Stimulated activated naive B cell treated with anti-CD40 and anti-IgM and Interleukin-4, amounts not matched to agents 10 μg/mL and 1 μg/mL and 100 μg/mL, for 72 hours (primary cell): ENCODE measurements around the gene CRACR2A.

Experiments
- ATAC-seq, 2 donors: fragments of 150-1000 bp; cut with Tn5 transposase; replicated peaks; 2 replicates each; pipeline ENCODE4 v1.10.0; 2021; ENCODE audit warnings: moderate library complexity in 1 of 2
- DNase-seq: peaks from one replicate; pipeline ENCODE4 v3.0.0; 2021
- H3K27ac Mint-ChIP-seq: one replicate; pipeline ENCODE4 v1.8.0; 2022; ENCODE audit warnings: mild to moderate bottlenecking, mixed read lengths
- H3K27me3 Mint-ChIP-seq, 2 donors: one replicate each; pipeline ENCODE4 v1.8.0; 2022; ENCODE audit warnings: mixed read lengths in 2 of 2
- H3K36me3 Mint-ChIP-seq, 2 donors: one replicate each; pipeline ENCODE4 v1.8.0; 2022; ENCODE audit warnings: mixed read lengths in 2 of 2, mild to moderate bottlenecking in 1 of 2
- H3K4me1 Mint-ChIP-seq, 2 donors: one replicate each; pipeline ENCODE4 v1.8.0; 2022; ENCODE audit warnings: mixed read lengths in 2 of 2, mild to moderate bottlenecking in 1 of 2
- H3K4me3 Mint-ChIP-seq, 2 donors: one replicate each; pipeline ENCODE4 v1.8.0; 2022; ENCODE audit warnings: mild to moderate bottlenecking in 2 of 2, mixed read lengths in 2 of 2, moderate library complexity in 1 of 2
- H3K9me3 Mint-ChIP-seq, 2 donors: one replicate each; pipeline ENCODE4 v1.8.0; 2022; ENCODE audit warnings: mixed read lengths in 2 of 2, mild to moderate bottlenecking in 1 of 2

The CRACR2A gene

GRCh38 chr12:3672113-3672509 is 80.8 kb downstream of the CRACR2A start:
- H3K4me1 Mint-ChIP-seq: no peaks in the 10 kb centered on the region
- H3K36me3 Mint-ChIP-seq: peaks cover 27 to 52% of the 10 kb centered on the region in 2 donors
- H3K4me3 Mint-ChIP-seq: no peak overlapping the region
- DNase-seq: no peak
- H3K27me3 Mint-ChIP-seq: no peaks in the 10 kb centered on the region
- ATAC-seq: no peak
- no peaks in the 10 kb centered on the region for H3K9me3 Mint-ChIP-seq
- no peak overlapping the region for H3K27ac Mint-ChIP-seq

GRCh38 chr12:3671330-3672112 is 81.4 kb downstream of the CRACR2A start:
- Mint-ChIP-seq H3K4me1 (no peaks in the 10 kb centered on the region), H3K27me3 (no peaks in the 10 kb centered on the region), H3K4me3 (no peak overlapping the region), H3K27ac (no peak overlapping the region), H3K36me3 (peaks cover 27 to 52% of the 10 kb centered on the region in 2 donors), H3K9me3 (no peaks in the 10 kb centered on the region)
- DNase-seq (no peak), ATAC-seq (no peak)

- Mint-ChIP-seq H3K36me3 (peaks cover 31 to 55% of the 10 kb centered on the region in 2 donors), H3K4me1 (no peaks in the 10 kb centered on the region), H3K27me3 (no peaks in the 10 kb centered on the region), H3K9me3 (no peaks in the 10 kb centered on the region), H3K4me3 (no peak overlapping the region), H3K27ac (no peak overlapping the region)
- no peak for DNase-seq
- no peak for ATAC-seq
These were observed 82.8 kb downstream of the CRACR2A start for GRCh38 chr12:3670083-3670620.

GRCh38 chr12:3669594-3669993 is 83.3 kb downstream of the CRACR2A start:
- H3K27me3 Mint-ChIP-seq: no peaks in the 10 kb centered on the region
- no peak for DNase-seq
- no peaks in the 10 kb centered on the region for H3K9me3 Mint-ChIP-seq
- no peaks in the 10 kb centered on the region for H3K4me1 Mint-ChIP-seq
- no peak overlapping the region for H3K27ac Mint-ChIP-seq
- ATAC-seq: no peak
- no peak overlapping the region for H3K4me3 Mint-ChIP-seq
- peaks cover 36 to 61% of the 10 kb centered on the region in 2 donors for H3K36me3 Mint-ChIP-seq

GRCh38 chr12:3668479-3669165 is 84.3 kb downstream of the CRACR2A start:
- DNase-seq: no peak
- no peaks in the 10 kb centered on the region for H3K4me1 Mint-ChIP-seq
- H3K27ac Mint-ChIP-seq: no peak overlapping the region
- no peak for ATAC-seq
- no peaks in the 10 kb centered on the region for H3K27me3 Mint-ChIP-seq
- no peaks in the 10 kb centered on the region for H3K9me3 Mint-ChIP-seq
- H3K4me3 Mint-ChIP-seq: no peak overlapping the region
- peaks cover 36 to 60% of the 10 kb centered on the region in 2 donors for H3K36me3 Mint-ChIP-seq

- no peaks in the 10 kb centered on the region for H3K27me3 Mint-ChIP-seq
- H3K4me3 Mint-ChIP-seq: no peak overlapping the region
- H3K4me1 Mint-ChIP-seq: no peaks in the 10 kb centered on the region
- H3K9me3 Mint-ChIP-seq: no peaks in the 10 kb centered on the region
- no peak for DNase-seq
- peaks cover 36 to 60% of the 10 kb centered on the region in 2 donors for H3K36me3 Mint-ChIP-seq
- H3K27ac Mint-ChIP-seq: no peak overlapping the region
- no peak for ATAC-seq
These were observed 85.4 kb downstream of the CRACR2A start for GRCh38 chr12:3667485-3667884.

GRCh38 chr12:3666441-3666840 is 86.5 kb downstream of the CRACR2A start:
- H3K4me3 Mint-ChIP-seq: no peak overlapping the region
- DNase-seq: no peak
- no peaks in the 10 kb centered on the region for H3K4me1 Mint-ChIP-seq
- H3K9me3 Mint-ChIP-seq: no peaks in the 10 kb centered on the region
- H3K36me3 Mint-ChIP-seq: peaks cover 38 to 64% of the 10 kb centered on the region in 2 donors
- no peak for ATAC-seq
- no peaks in the 10 kb centered on the region for H3K27me3 Mint-ChIP-seq
- no peak overlapping the region for H3K27ac Mint-ChIP-seq

GRCh38 chr12:3662521-3662921 is 90.4 kb downstream of the CRACR2A start:
- peaks cover 42 to 73% of the 10 kb centered on the region in 2 donors for H3K36me3 Mint-ChIP-seq
- no peak for ATAC-seq
- H3K4me1 Mint-ChIP-seq: no peaks in the 10 kb centered on the region
- DNase-seq: no peak
- H3K4me3 Mint-ChIP-seq: no peak overlapping the region
- no peak overlapping the region for H3K27ac Mint-ChIP-seq
- no peaks in the 10 kb centered on the region for H3K27me3 Mint-ChIP-seq
- no peaks in the 10 kb centered on the region for H3K9me3 Mint-ChIP-seq

GRCh38 chr12:3661028-3661427 is 91.9 kb downstream of the CRACR2A start:
- H3K9me3 Mint-ChIP-seq: no peaks in the 10 kb centered on the region
- no peaks in the 10 kb centered on the region for H3K4me1 Mint-ChIP-seq
- H3K27ac Mint-ChIP-seq: no peak overlapping the region
- H3K4me3 Mint-ChIP-seq: no peak overlapping the region
- H3K27me3 Mint-ChIP-seq: no peaks in the 10 kb centered on the region
- no peak for ATAC-seq
- no peak for DNase-seq
- H3K36me3 Mint-ChIP-seq: peaks cover 38 to 68% of the 10 kb centered on the region in 2 donors

GRCh38 chr12:3658327-3659163 is 94.4 kb downstream of the CRACR2A start:
- Mint-ChIP-seq H3K27me3 (no peaks in the 10 kb centered on the region), H3K4me1 (no peaks in the 10 kb centered on the region), H3K36me3 (peaks cover 30 to 71% of the 10 kb centered on the region in 2 donors), H3K4me3 (no peak overlapping the region), H3K27ac (no peak overlapping the region), H3K9me3 (no peaks in the 10 kb centered on the region)
- DNase-seq (no peak), ATAC-seq (no peak)

- Mint-ChIP-seq H3K27ac (no peak overlapping the region), H3K36me3 (peaks cover 32 to 72% of the 10 kb centered on the region in 2 donors), H3K9me3 (no peaks in the 10 kb centered on the region), H3K4me1 (no peaks in the 10 kb centered on the region), H3K4me3 (no peak overlapping the region), H3K27me3 (no peaks in the 10 kb centered on the region)
- no peak for DNase-seq
- ATAC-seq: no peak
These were observed 95.8 kb downstream of the CRACR2A start for GRCh38 chr12:3656946-3657622.

GRCh38 chr12:3655328-3655900 is 97.5 kb downstream of the CRACR2A start:
- peaks cover 32 to 77% of the 10 kb centered on the region in 2 donors for H3K36me3 Mint-ChIP-seq
- no peaks in the 10 kb centered on the region for H3K27me3 Mint-ChIP-seq
- no peak overlapping the region for H3K4me3 Mint-ChIP-seq
- DNase-seq (no peak), ATAC-seq (peak in 1 of 2 donors; percentile 42)
- H3K4me1 Mint-ChIP-seq: no peaks in the 10 kb centered on the region
- H3K9me3 Mint-ChIP-seq: no peaks in the 10 kb centered on the region
- H3K27ac Mint-ChIP-seq: no peak overlapping the region

GRCh38 chr12:3651585-3652424 is 101.1 kb downstream of the CRACR2A start:
- H3K36me3 Mint-ChIP-seq: peaks cover 28 to 72% of the 10 kb centered on the region in 2 donors
- no peaks in the 10 kb centered on the region for H3K27me3 Mint-ChIP-seq
- no peak overlapping the region for H3K27ac Mint-ChIP-seq
- peaks cover 9% of the 10 kb centered on the region in 2 donors for H3K4me1 Mint-ChIP-seq
- ATAC-seq (no peak), DNase-seq (no peak)
- no peaks in the 10 kb centered on the region for H3K9me3 Mint-ChIP-seq
- H3K4me3 Mint-ChIP-seq: no peak overlapping the region
